HFFc6 (cell line): ENCODE data around the gene CST7. TPM values are rescaled to one million over a fixed set of nuclear protein-coding genes. Genes with fewer than 3 reads are reported as not detected.

Source experiments
- DNase-seq: peaks from one replicate; pipeline ENCODE4 v3.0.0-alpha.2; 2018
- H3K27ac Mint-ChIP-seq: 2 replicates; pipeline ENCODE4 v1.8.0; 2020; ENCODE audit warnings: mild to moderate bottlenecking, mixed read lengths
- H3K27me3 Mint-ChIP-seq: 2 replicates; pipeline ENCODE4 v1.8.0; 2021; ENCODE audit warnings: mild to moderate bottlenecking, moderate library complexity, mixed read lengths; ENCODE audit not compliant: insufficient read depth
- H3K36me3 Mint-ChIP-seq: 2 replicates; pipeline ENCODE4 v1.8.0; 2021; ENCODE audit warnings: low read depth, mixed read lengths
- H3K4me1 Mint-ChIP-seq: 2 replicates; pipeline ENCODE4 v1.8.0; 2020; ENCODE audit warnings: low read depth, mixed read lengths
- H3K4me3 Mint-ChIP-seq: 2 replicates; pipeline ENCODE4 v1.8.0; 2020; ENCODE audit warnings: mild to moderate bottlenecking, moderate library complexity, mixed read lengths
- H3K9me3 Mint-ChIP-seq: 2 replicates; pipeline ENCODE4 v1.8.0; 2020; ENCODE audit warnings: mild to moderate bottlenecking, mixed read lengths
- total RNA-seq, 6 experiments: library from RNA; stranded (reverse); fragmentation: NEBNext Ultra II Directional; extraction: Animal tissue kit (Norgen Biotek cat#: 25700); gene quantifications; 2 replicates in 1 of 6; 3 replicates in 5 of 6; pipeline ENCODE4 v1.2.3, GENCODE V29; 2021
- TF ChIP-seq, protein P1 (sequence below): fragments of 200-600 bp; sonication (generic); IDR thresholded peaks from 2 replicates; pipeline ENCODE4 v1.5.0; 2021; ENCODE audit warnings: antibody characterized with exemption, mild to moderate bottlenecking

Gene CST7
- total RNA-seq, 6 experiments from 2014 or later: not detected

DNA sequence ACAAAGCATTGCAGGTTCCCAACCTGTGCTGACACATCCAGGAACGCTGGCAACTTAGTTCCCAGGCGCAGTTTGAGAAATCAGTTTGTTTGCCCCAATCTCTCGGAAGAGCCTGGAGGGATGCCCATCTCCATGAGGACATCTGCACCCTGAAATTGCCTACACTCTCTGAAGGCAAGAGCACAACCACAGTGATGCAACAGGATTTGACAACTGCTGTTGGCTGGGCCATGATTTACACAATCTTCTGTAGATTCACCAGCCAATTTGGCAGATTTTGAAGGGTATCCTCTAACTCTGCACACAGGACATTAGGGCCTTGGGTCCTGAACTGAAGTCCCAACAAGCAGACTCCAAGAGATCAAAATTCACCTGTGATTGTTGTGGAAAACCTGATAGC, 40.1 kb downstream of the CST7 start:
- no peak overlapping the region for H3K27ac Mint-ChIP-seq
- H3K36me3 Mint-ChIP-seq: no peaks in the 10 kb centered on the region; the same call in none of the 2 replicates
- H3K9me3 Mint-ChIP-seq: no peaks in the 10 kb centered on the region
- peaks cover 34% of the 10 kb centered on the region for H3K4me1 Mint-ChIP-seq
- TF ChIP-seq, protein P1, sequence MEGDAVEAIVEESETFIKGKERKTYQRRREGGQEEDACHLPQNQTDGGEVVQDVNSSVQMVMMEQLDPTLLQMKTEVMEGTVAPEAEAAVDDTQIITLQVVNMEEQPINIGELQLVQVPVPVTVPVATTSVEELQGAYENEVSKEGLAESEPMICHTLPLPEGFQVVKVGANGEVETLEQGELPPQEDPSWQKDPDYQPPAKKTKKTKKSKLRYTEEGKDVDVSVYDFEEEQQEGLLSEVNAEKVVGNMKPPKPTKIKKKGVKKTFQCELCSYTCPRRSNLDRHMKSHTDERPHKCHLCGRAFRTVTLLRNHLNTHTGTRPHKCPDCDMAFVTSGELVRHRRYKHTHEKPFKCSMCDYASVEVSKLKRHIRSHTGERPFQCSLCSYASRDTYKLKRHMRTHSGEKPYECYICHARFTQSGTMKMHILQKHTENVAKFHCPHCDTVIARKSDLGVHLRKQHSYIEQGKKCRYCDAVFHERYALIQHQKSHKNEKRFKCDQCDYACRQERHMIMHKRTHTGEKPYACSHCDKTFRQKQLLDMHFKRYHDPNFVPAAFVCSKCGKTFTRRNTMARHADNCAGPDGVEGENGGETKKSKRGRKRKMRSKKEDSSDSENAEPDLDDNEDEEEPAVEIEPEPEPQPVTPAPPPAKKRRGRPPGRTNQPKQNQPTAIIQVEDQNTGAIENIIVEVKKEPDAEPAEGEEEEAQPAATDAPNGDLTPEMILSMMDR: no peak
- no peak for DNase-seq
- no peak overlapping the region for H3K4me3 Mint-ChIP-seq
- no peaks in the 10 kb centered on the region; the same call in 1 of the 2 replicates for H3K27me3 Mint-ChIP-seq

DNA sequence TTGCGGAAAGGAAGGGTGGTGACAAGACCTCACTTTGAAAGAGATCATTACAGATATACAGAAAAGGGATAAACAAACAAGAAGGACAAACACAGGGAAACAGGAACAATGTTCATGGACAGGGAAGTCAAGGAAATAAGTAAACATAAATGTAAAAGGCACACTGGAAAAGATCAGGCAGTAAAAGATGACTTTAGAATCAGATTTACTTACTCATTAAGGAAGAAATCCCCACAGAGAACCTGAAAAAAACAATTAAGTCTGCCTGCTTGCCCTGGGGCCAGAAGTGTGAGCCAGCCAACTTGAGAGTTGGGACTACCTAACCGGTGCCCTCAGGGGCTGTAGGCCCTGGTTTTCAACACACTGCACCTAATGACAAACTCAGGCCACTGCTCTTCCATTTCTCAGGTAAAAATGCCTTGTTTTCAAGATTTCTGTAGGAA, 41.8 kb downstream of the CST7 start:
- peak overlapping the region; percentile 10; the same call in 1 of the 2 replicates for H3K27ac Mint-ChIP-seq
- DNase-seq: no peak
- peak overlapping the region; percentile 98 for H3K4me3 Mint-ChIP-seq
- peaks cover 47% of the 10 kb centered on the region for H3K4me1 Mint-ChIP-seq
- no peaks in the 10 kb centered on the region; the same call in none of the 2 replicates for H3K36me3 Mint-ChIP-seq
- H3K27me3 Mint-ChIP-seq: no peaks in the 10 kb centered on the region; the same call in 1 of the 2 replicates
- TF ChIP-seq, protein P1: no peak
- no peaks in the 10 kb centered on the region for H3K9me3 Mint-ChIP-seq

DNA sequence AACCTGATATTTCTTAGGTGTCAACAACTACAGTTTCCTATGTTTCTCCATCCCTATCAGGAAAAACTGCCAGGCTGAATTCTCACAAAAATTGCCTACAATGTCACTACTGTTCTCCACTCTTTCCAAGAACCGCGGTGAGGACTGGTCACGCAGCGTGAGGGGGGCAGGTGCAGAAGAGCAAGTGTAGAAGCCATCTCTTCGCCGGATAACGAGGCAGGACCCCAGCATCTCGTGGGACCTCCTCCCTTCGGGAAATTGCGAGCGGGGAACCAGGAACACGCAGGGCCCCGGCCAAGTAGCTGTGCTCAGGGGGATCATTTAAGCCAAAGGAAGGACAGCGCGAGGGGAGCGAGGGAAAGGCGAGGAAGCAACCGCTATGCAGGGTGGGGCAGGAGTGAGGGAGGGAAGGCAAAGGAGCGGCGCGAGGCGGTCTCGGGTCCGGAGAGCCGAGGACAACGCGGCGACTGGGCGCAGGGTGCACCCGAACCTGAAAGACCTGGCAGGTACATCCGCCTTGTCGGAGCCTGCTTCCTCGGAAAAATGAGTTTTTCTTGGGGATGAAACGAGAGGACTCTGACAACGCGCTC, 42.9 kb downstream of the CST7 start:
- no peaks in the 10 kb centered on the region; the same call in none of the 2 replicates for H3K36me3 Mint-ChIP-seq
- H3K27ac Mint-ChIP-seq: peak overlapping the region; percentile 95
- TF ChIP-seq, protein P1: no peak
- H3K4me3 Mint-ChIP-seq: peak overlapping the region; percentile 98
- H3K4me1 Mint-ChIP-seq: peaks cover 54% of the 10 kb centered on the region
- DNase-seq: no peak
- peaks cover 3% of the 10 kb centered on the region for H3K27me3 Mint-ChIP-seq
- no peaks in the 10 kb centered on the region for H3K9me3 Mint-ChIP-seq

DNA sequence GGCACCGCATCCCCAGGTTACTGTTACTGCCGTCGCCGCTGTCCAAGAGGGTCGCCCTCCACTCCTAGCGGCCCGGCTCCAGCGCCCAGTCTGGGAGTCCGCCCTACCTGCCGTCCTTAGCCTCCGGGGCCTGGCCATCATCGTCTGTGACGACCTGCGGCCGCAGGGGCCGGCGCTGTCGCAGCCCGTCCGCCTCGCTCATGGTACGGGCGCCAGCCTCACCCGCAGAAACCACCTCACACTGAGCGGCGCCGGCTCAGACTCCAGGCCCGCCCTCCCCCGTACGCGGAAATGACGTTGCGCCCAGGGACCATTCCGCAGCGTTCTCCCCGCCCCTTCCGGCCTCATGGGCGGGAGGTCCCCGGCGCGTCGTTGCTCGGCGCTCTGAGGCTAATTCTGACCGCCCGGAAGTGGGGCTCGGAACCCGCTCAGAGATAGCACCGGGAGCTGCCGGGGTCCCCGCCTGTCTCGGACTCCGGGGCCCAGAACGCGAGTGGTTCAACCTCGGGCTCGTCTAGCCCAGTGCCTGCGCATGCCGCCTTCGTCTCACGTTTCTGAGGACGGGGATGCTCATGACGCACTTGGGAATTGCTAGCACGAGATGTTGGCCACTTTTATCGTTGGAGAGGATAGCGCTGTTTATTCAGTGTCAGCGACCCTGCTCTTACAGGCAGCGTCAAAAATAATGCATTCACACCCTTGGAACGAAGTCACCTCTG, 43.6 kb downstream of the CST7 start, which contains the start of gene APMAP:
Gene APMAP, minus strand, starts transcription at position 265 of the 719 bp plus-strand sequence. Its CDS starts 63 bp downstream, at position 202.
- H3K27ac Mint-ChIP-seq: peak within 1 kb of the TSS; percentile 95
- H3K4me1 Mint-ChIP-seq: peaks cover 54% of the 10 kb centered on the region
- peak within 1 kb of the TSS; percentile 98 for H3K4me3 Mint-ChIP-seq
- TF ChIP-seq, protein P1: no peak
- no peaks in the 10 kb centered on the region for H3K9me3 Mint-ChIP-seq
- DNase-seq: peak; percentile 87
- H3K27me3 Mint-ChIP-seq: peaks cover 6% of the 10 kb centered on the region
- H3K36me3 Mint-ChIP-seq: no peaks in the 10 kb centered on the region; the same call in none of the 2 replicates

DNA sequence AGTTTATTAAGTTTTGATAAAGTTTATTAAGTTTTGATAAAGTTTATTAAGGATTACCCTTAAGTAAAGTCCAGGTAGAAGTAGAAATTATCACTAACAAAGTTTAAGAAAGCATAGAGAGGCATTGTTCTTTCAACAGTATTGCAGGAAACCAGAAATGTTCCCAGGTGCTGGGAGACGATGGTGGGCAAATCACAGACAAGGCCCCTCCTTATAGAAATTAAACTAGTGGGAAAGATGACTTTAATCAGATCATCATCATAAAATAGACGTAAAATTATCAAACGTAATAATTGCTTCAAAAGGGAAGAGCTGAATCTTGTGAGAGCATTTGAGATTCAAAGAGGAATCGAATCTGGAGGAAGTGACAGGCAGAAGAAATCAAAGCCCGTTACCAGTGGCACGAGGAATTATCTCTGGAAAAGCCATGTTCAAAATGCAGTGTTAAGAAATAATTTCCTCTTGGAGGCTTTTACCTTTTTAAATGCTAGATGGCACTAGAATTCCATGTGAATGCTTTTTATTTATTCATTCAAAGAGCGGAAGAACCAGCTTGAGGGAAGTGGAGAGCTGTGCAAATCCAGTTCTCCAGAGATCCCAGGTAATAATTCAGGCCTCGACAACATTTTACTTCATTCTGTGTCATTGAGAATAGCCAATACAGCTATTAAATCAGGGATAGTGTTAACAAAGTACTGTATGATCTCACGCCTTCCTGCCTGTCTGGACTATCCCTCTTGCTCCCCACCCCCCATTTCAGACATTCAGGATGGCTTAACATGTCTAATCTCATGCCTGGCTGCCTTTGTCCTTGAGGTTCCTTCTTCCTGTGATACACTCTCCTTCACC, 44.5 kb downstream of the CST7 start:
- Mint-ChIP-seq H3K4me1 (peaks cover 56% of the 10 kb centered on the region), H3K36me3 (no peaks in the 10 kb centered on the region; the same call in none of the 2 replicates), H3K27me3 (peaks cover 12% of the 10 kb centered on the region), H3K4me3 (peak overlapping the region; percentile 98), H3K9me3 (no peaks in the 10 kb centered on the region), H3K27ac (peak overlapping the region; percentile 95)
- TF ChIP-seq, protein P1: peak; percentile 65
- DNase-seq: peak; percentile 56
